ENCODE measurements around the gene CD101. TPM values are rescaled to one million over a fixed set of nuclear protein-coding genes. Genes with fewer than 3 reads are reported as not detected.

Gene CD101
- total RNA-seq, 2 experiments from 2014 or later = not detected

- Histone ChIP-seq H3K4me1 (ENCODE audit: insufficient read depth, low read length, poor library complexity, severe bottlenecking) (no peaks in the 10 kb centered on the region), H3K9me3 (ENCODE audit: low read length) (no peaks in the 10 kb centered on the region), H3K27ac (ENCODE audit: low read depth, low read length, poor library complexity, severe bottlenecking) (no peak overlapping the region), H4K20me1 (ENCODE audit: insufficient read depth, low read length) (no peaks in the 10 kb centered on the region), H3K4me3 (ENCODE audit: low read depth, low read length, poor library complexity, severe bottlenecking) (no peak overlapping the region), H3K4me2 (ENCODE audit: low read length) (no peak overlapping the region), H3K79me2 (ENCODE audit: insufficient read depth, low read depth, low read length) (no peaks in the 10 kb centered on the region), H2AFZ (ENCODE audit: low read length) (no peak overlapping the region), H3K36me3 (ENCODE audit: insufficient read depth, low read length) (no peaks in the 10 kb centered on the region), H3K9me2 (ENCODE audit: insufficient read depth, low read length) (no peaks in the 10 kb centered on the region)
- TF ChIP-seq EZH2phosphoT487 (IDR thresholded peaks at IDR 0.05; ENCODE audit: borderline replicate concordance, low read depth, low read length) = no peak
- no peak for TF ChIP-seq CTCF (conservative IDR thresholded peaks at IDR 0.05; ENCODE audit: low read length)
- intact Hi-C loops (cut with micrococcal nuclease; ENCODE audit: unreplicated experiment) = no loop called here
- DNase-seq (ENCODE audit: low spot score) = no peak
- BruUV-seq (replicated peaks) = no TSS peak
- POLR2A ChIA-PET = no interaction called here
- CTCF ChIA-PET (ENCODE audit: unreplicated experiment) = no interaction called here
Observed at GRCh38 chr1:117009132-117009531, 7.6 kb downstream of the CD101 start.

- Histone ChIP-seq H3K27ac (ENCODE audit: low read depth, low read length, poor library complexity, severe bottlenecking) (no peak overlapping the region), H3K36me3 (ENCODE audit: insufficient read depth, low read length) (no peaks in the 10 kb centered on the region), H3K79me2 (ENCODE audit: insufficient read depth, low read depth, low read length) (no peaks in the 10 kb centered on the region), H4K20me1 (ENCODE audit: insufficient read depth, low read length) (no peaks in the 10 kb centered on the region), H3K4me1 (ENCODE audit: insufficient read depth, low read length, poor library complexity, severe bottlenecking) (no peaks in the 10 kb centered on the region), H3K9me2 (ENCODE audit: insufficient read depth, low read length) (no peaks in the 10 kb centered on the region), H3K4me3 (ENCODE audit: low read depth, low read length, poor library complexity, severe bottlenecking) (no peak overlapping the region), H3K9me3 (ENCODE audit: low read length) (no peaks in the 10 kb centered on the region), H3K4me2 (ENCODE audit: low read length) (no peak overlapping the region), H2AFZ (ENCODE audit: low read length) (no peak overlapping the region)
- no peak for TF ChIP-seq CTCF (conservative IDR thresholded peaks at IDR 0.05; ENCODE audit: low read length)
- no peak for TF ChIP-seq EZH2phosphoT487 (IDR thresholded peaks at IDR 0.05; ENCODE audit: borderline replicate concordance, low read depth, low read length)
- BruUV-seq (replicated peaks) = no TSS peak
- POLR2A ChIA-PET = interaction anchor here (1.2 kb wide), 1 partner anchor 14 kb away, joined by 3 read pairs; no protein-coding TSS in a partner anchor
- intact Hi-C loops (cut with micrococcal nuclease; ENCODE audit: unreplicated experiment) = no loop called here
- DNase-seq (ENCODE audit: low spot score) = no peak
- CTCF ChIA-PET (ENCODE audit: unreplicated experiment) = no interaction called here
Observed at GRCh38 chr1:117010310-117010969, 8.9 kb downstream of the CD101 start.

GRCh38 chr1:117011334-117011733 lies 9.8 kb downstream of the CD101 start:
- Histone ChIP-seq H3K9me2 (ENCODE audit: insufficient read depth, low read length) (no peaks in the 10 kb centered on the region), H3K4me3 (ENCODE audit: low read depth, low read length, poor library complexity, severe bottlenecking) (no peak overlapping the region), H2AFZ (ENCODE audit: low read length) (no peak overlapping the region), H3K9me3 (ENCODE audit: low read length) (no peaks in the 10 kb centered on the region), H3K4me2 (ENCODE audit: low read length) (no peak overlapping the region), H3K36me3 (ENCODE audit: insufficient read depth, low read length) (no peaks in the 10 kb centered on the region), H3K4me1 (ENCODE audit: insufficient read depth, low read length, poor library complexity, severe bottlenecking) (no peaks in the 10 kb centered on the region), H3K79me2 (ENCODE audit: insufficient read depth, low read depth, low read length) (no peaks in the 10 kb centered on the region), H4K20me1 (ENCODE audit: insufficient read depth, low read length) (no peaks in the 10 kb centered on the region), H3K27ac (ENCODE audit: low read depth, low read length, poor library complexity, severe bottlenecking) (no peak overlapping the region)
- ChIA-PET POLR2A (interaction anchor here (1.2 kb wide), 1 partner anchor 15 kb away, joined by 3 read pairs; no protein-coding TSS in a partner anchor), CTCF (ENCODE audit: unreplicated experiment) (no interaction called here)
- no peak for TF ChIP-seq CTCF (conservative IDR thresholded peaks at IDR 0.05; ENCODE audit: low read length)
- TF ChIP-seq EZH2phosphoT487 (IDR thresholded peaks at IDR 0.05; ENCODE audit: borderline replicate concordance, low read depth, low read length) = no peak
- no TSS peak for BruUV-seq (replicated peaks)
- no peak for DNase-seq (ENCODE audit: low spot score)
- intact Hi-C loops (cut with micrococcal nuclease; ENCODE audit: unreplicated experiment) = no loop called here
